ENCODE measurements around the gene UBE2I.

DNA sequence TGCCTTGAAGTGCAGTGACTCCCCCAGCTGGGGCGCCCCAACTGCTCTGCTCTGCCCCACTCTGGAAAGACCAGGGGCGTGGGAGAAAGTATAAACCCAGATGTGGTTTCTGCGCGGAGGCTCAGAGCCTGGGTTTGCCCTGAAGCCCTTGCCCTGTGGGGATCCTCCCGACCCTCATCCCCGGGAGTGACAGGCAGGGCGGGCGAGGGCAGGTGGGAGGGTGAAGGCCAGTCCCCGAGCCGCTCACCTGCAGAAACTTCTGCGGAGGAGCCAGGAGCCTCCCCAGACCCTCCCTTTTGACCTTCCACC lies 49.7 kb upstream of the UBE2I start:
- TF ChIP-seq, protein P1, sequence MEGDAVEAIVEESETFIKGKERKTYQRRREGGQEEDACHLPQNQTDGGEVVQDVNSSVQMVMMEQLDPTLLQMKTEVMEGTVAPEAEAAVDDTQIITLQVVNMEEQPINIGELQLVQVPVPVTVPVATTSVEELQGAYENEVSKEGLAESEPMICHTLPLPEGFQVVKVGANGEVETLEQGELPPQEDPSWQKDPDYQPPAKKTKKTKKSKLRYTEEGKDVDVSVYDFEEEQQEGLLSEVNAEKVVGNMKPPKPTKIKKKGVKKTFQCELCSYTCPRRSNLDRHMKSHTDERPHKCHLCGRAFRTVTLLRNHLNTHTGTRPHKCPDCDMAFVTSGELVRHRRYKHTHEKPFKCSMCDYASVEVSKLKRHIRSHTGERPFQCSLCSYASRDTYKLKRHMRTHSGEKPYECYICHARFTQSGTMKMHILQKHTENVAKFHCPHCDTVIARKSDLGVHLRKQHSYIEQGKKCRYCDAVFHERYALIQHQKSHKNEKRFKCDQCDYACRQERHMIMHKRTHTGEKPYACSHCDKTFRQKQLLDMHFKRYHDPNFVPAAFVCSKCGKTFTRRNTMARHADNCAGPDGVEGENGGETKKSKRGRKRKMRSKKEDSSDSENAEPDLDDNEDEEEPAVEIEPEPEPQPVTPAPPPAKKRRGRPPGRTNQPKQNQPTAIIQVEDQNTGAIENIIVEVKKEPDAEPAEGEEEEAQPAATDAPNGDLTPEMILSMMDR (IDR thresholded peaks at IDR 0.05), result no peak
- no peak for TF ChIP-seq EP300 (IDR thresholded peaks at IDR 0.05; ENCODE audit: low read depth)

Measured in transverse colon (tissue), 3 donors.